Measurements from ENCODE around the gene STPG4. TPM values are rescaled to one million over a fixed set of nuclear protein-coding genes. Genes with fewer than 3 reads are reported as not detected.

The STPG4 gene
- total RNA-seq, 1 donor from 2014 or later = 2.9 TPM

- TF ChIP-seq CTCF (IDR thresholded peaks at IDR 0.05) (no peak), POLR2A (IDR thresholded peaks at IDR 0.05) (no peak)
- no peaks in the 10 kb centered on the region for H3K9me3 ChIP-seq
- H3K27me3 ChIP-seq = no peaks in the 10 kb centered on the region
- H3K36me3 ChIP-seq = no peaks in the 10 kb centered on the region
- no peak overlapping the region for H3K4me3 ChIP-seq
- peak in 1 of 2 donors; percentile 40 for DNase-seq (ENCODE audit: extremely low spot score in 2 of 2)
- H3K27ac ChIP-seq = no peak overlapping the region
- intact Hi-C loops (cut with DNase I) = no loop called here
- H3K4me1 ChIP-seq = peaks cover 7% of the 10 kb centered on the region
These were observed 62.6 kb downstream of the STPG4 start for GRCh38 chr2:47092465-47092864.

GRCh38 chr2:47091118-47091517, 64.0 kb downstream of the STPG4 start:
- H3K36me3 ChIP-seq = no peaks in the 10 kb centered on the region
- intact Hi-C loops (cut with DNase I) = no loop called here
- H3K4me3 ChIP-seq = no peak overlapping the region
- H3K9me3 ChIP-seq = no peaks in the 10 kb centered on the region
- DNase-seq (ENCODE audit: extremely low spot score in 2 of 2) = peak in 1 of 2 donors; percentile 13
- TF ChIP-seq POLR2AphosphoS5 (IDR thresholded peaks at IDR 0.05; ENCODE audit: insufficient read depth in 1 of 2, low read depth in 1 of 2) (no peak), CTCF (IDR thresholded peaks at IDR 0.05) (no peak)
- H3K27me3 ChIP-seq = no peaks in the 10 kb centered on the region
- peaks cover 21% of the 10 kb centered on the region for H3K4me1 ChIP-seq
- H3K27ac ChIP-seq = no peak overlapping the region

- Histone ChIP-seq H3K9me3 (no peaks in the 10 kb centered on the region), H3K36me3 (no peaks in the 10 kb centered on the region), H3K4me3 (no peak overlapping the region), H3K27me3 (no peaks in the 10 kb centered on the region), H3K27ac (no peak overlapping the region), H3K4me1 (peaks cover 37% of the 10 kb centered on the region)
- TF ChIP-seq CTCF (IDR thresholded peaks at IDR 0.05) (no peak), POLR2A (IDR thresholded peaks at IDR 0.05) (no peak), POLR2AphosphoS5 (IDR thresholded peaks at IDR 0.05; ENCODE audit: insufficient read depth in 1 of 2, low read depth in 1 of 2) (no peak)
- intact Hi-C loops (cut with DNase I) = no loop called here
- DNase-seq (ENCODE audit: extremely low spot score in 2 of 2) = no peak
These were observed 66.0 kb downstream of the STPG4 start for GRCh38 chr2:47089083-47089464.

- no peaks in the 10 kb centered on the region for H3K36me3 ChIP-seq
- no peak overlapping the region for H3K27ac ChIP-seq
- no peak overlapping the region for H3K4me3 ChIP-seq
- H3K9me3 ChIP-seq = no peaks in the 10 kb centered on the region
- intact Hi-C loops (cut with DNase I) = no loop called here
- no peak for DNase-seq (ENCODE audit: extremely low spot score in 2 of 2)
- H3K27me3 ChIP-seq = no peaks in the 10 kb centered on the region
- peaks cover 41% of the 10 kb centered on the region for H3K4me1 ChIP-seq
- TF ChIP-seq POLR2A (IDR thresholded peaks at IDR 0.05) = no peak
- TF ChIP-seq POLR2AphosphoS5 (IDR thresholded peaks at IDR 0.05; ENCODE audit: insufficient read depth in 1 of 2, low read depth in 1 of 2) = peak in 1 of 2 donors; percentile 72
These were observed 66.6 kb downstream of the STPG4 start for GRCh38 chr2:47088371-47089082.

- Histone ChIP-seq H3K9me3 (no peaks in the 10 kb centered on the region), H3K27me3 (no peaks in the 10 kb centered on the region), H3K4me3 (no peak overlapping the region), H3K36me3 (no peaks in the 10 kb centered on the region), H3K4me1 (peaks cover 45% of the 10 kb centered on the region), H3K27ac (peak overlapping the region; percentile 33)
- no peak for TF ChIP-seq POLR2A (IDR thresholded peaks at IDR 0.05)
- TF ChIP-seq CTCF (IDR thresholded peaks at IDR 0.05) = no peak
- TF ChIP-seq POLR2AphosphoS5 (IDR thresholded peaks at IDR 0.05; ENCODE audit: insufficient read depth in 1 of 2, low read depth in 1 of 2) = no peak
- no peak for DNase-seq (ENCODE audit: extremely low spot score in 2 of 2)
- intact Hi-C loops (cut with DNase I) = no loop called here
These were observed 68.1 kb downstream of the STPG4 start for GRCh38 chr2:47087051-47087450.
